Suprapubic skin (tissue), 4 donors: ENCODE data around the gene HIPK3. TPM values are rescaled to one million over a fixed set of nuclear protein-coding genes. Genes with fewer than 3 reads are reported as not detected.
A peak's percentile ranks its signal among the peaks of the same experiment; 100 is the strongest.

Experiments used
- DNase-seq, 2 donors: peaks; one replicate each; pipeline ENCODE4 v3.0.0-alpha.2; 2019; ENCODE audit warnings: low spot score in 2 of 2
- H3K27ac ChIP-seq: fragments of 200-600 bp; sonication (generic); one replicate; pipeline ENCODE4 v1.5.1; 2019
- H3K27me3 ChIP-seq: fragments of 200-600 bp; sonication (generic); one replicate; pipeline ENCODE4 v1.5.1; 2019
- H3K36me3 ChIP-seq: fragments of 200-600 bp; sonication (generic); one replicate; pipeline ENCODE4 v1.5.1; 2019
- H3K4me1 ChIP-seq: fragments of 200-600 bp; sonication (generic); one replicate; pipeline ENCODE4 v1.5.1; 2019
- H3K4me3 ChIP-seq: fragments of 200-600 bp; sonication (generic); one replicate; pipeline ENCODE4 v1.5.1; 2019; ENCODE audit warnings: mild to moderate bottlenecking
- H3K9me3 ChIP-seq: fragments of 200-600 bp; sonication (generic); one replicate; pipeline ENCODE4 v1.5.1; 2019
- EP300 ChIP-seq: sonication (generic); formaldehyde crosslinking; IDR thresholded peaks from one replicate; pipeline ENCODE4 v1.6.1; 2017; ENCODE audit warnings: antibody characterized with exemption
- POLR2A ChIP-seq, 2 donors: fragments of 450-650 bp; IDR thresholded peaks; one replicate each; pipeline ENCODE4 v1.6.1; 2017; ENCODE audit warnings: antibody characterized with exemption in 2 of 2, mild to moderate bottlenecking in 2 of 2, moderate library complexity in 2 of 2
- POLR2AphosphoS5 ChIP-seq, 3 donors: sonication (generic); formaldehyde crosslinking; IDR thresholded peaks; one replicate each; pipeline ENCODE4 v1.6.1; 2017; ENCODE audit warnings: antibody characterized with exemption in 3 of 3
- WGBS: methylation state at CpG from one replicate; pipeline ENCODE4 v1.1.5; 2018; 5-methylcytosine and 5-hydroxymethylcytosine counted together
- total RNA-seq, 4 donors: library from RNA; depleted of rRNA; stranded (reverse); fragments of >200 nt; gene quantifications; one replicate each; pipeline ENCODE4 v1.1.0, GENCODE V29; 2016
- TF ChIP-seq, protein P1 (sequence below), 2 donors: fragments of 200-600 bp in 1 of 2; fragments of 450-650 bp in 1 of 2; sonication (generic) in 1 of 2; IDR thresholded peaks; one replicate each; pipeline ENCODE4 v1.5.1; 2016 to 2019; ENCODE audit warnings: antibody characterized with exemption in 2 of 2, mild to moderate bottlenecking in 1 of 2, moderate library complexity in 1 of 2

Gene HIPK3
- total RNA-seq, 4 donors from 2014 or later: 76.4 to 110 (median 90.6) TPM

DNA sequence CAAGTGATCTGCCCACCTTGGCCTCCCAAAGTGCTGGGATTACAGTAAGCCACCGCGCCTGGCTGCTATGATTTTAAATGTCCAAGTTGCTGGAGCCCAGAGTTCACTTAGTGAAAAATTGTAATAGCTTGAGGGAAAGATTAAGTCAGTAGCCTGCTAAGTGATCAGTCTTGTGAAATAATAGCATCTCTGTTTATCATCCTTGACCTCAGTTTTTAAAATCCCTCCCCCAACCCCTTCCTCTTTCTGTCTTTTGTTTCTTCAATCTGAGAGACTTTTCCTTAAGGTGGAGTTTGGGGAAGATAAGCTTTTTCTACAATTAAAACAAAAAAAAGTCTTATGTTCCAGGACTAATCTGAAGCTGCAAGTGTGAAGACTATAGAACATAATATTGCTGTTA lies 6.4 kb downstream of the HIPK3 start:
- no peak for TF ChIP-seq POLR2A (IDR thresholded peaks at IDR 0.05)
- TF ChIP-seq EP300: no peak
- TF ChIP-seq POLR2AphosphoS5 (IDR thresholded peaks at IDR 0.05): no peak
- TF ChIP-seq, protein P1, sequence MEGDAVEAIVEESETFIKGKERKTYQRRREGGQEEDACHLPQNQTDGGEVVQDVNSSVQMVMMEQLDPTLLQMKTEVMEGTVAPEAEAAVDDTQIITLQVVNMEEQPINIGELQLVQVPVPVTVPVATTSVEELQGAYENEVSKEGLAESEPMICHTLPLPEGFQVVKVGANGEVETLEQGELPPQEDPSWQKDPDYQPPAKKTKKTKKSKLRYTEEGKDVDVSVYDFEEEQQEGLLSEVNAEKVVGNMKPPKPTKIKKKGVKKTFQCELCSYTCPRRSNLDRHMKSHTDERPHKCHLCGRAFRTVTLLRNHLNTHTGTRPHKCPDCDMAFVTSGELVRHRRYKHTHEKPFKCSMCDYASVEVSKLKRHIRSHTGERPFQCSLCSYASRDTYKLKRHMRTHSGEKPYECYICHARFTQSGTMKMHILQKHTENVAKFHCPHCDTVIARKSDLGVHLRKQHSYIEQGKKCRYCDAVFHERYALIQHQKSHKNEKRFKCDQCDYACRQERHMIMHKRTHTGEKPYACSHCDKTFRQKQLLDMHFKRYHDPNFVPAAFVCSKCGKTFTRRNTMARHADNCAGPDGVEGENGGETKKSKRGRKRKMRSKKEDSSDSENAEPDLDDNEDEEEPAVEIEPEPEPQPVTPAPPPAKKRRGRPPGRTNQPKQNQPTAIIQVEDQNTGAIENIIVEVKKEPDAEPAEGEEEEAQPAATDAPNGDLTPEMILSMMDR (IDR thresholded peaks at IDR 0.05): no peak
- Histone ChIP-seq H3K4me3 (peak overlapping the region; percentile 12), H3K36me3 (no peaks in the 10 kb centered on the region), H3K4me1 (peaks cover 68% of the 10 kb centered on the region), H3K27ac (peak overlapping the region; percentile 54), H3K27me3 (no peaks in the 10 kb centered on the region), H3K9me3 (no peaks in the 10 kb centered on the region)
- no peak for DNase-seq
- WGBS: 87% methylated on average over 2 of the region's 2 CpGs

DNA sequence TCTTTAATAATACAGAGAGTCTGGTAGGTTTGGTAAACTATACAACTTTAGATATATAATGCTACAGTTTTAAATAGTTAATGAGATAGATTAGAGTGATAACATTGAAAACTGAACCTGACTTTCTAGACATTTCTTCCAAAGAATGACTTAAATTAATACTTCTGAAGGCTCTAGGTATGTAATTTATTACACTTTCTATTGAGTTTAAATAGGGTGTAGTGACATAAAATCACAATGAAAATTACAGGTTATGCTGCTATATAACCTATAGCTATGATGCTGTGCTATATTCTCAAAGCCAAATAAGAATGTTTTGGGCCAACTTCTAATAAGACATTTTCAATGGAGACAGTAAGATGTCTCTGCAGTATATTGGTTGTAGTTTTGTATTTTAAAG lies 7.7 kb downstream of the HIPK3 start:
- Histone ChIP-seq H3K27me3 (no peaks in the 10 kb centered on the region), H3K36me3 (no peaks in the 10 kb centered on the region), H3K9me3 (no peaks in the 10 kb centered on the region), H3K4me3 (no peak overlapping the region), H3K27ac (no peak overlapping the region), H3K4me1 (peaks cover 77% of the 10 kb centered on the region)
- no peak for DNase-seq
- TF ChIP-seq POLR2AphosphoS5 (IDR thresholded peaks at IDR 0.05) (no peak), POLR2A (IDR thresholded peaks at IDR 0.05) (no peak), EP300 (no peak)
- TF ChIP-seq, protein P1 (IDR thresholded peaks at IDR 0.05): no peak

DNA sequence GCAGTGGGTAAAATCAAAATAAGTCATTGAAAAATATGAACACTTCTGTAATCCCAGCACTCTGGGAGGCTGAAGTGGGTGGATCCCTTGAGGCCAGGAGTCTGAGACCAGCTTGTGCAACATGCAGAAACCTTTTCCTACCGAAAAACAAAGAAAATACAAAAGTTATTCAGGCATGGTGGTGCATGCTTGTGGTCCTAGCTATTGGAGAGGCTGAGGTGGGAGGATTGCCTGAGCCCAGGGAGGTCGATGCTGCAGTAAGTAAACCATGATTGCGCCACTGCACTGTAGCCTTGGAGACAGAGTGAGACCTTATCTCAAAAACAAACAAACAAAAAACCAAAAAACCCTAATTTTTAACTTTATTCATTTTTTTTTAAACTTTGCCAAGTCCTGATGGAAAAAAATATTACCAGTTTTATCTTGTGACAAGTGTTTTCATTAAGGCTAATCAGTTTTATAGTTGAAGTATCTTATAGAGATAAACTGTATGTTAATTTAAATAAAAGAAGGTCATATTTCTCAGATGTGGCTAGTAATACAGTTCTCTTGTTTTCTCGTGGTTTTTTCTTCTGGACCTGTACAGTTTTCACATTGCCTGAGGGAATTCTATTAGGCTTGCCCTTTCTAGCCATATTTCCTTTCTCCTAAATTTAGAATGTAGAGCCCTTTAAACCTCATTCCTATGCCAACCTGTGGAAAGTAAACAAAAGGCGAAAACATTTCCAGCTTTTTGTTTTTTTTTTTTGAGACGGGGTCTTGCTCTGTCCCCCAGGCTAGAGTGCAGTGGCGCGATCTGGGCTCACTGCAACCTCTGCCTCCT lies 9.4 kb downstream of the HIPK3 start:
- WGBS: 55% methylated on average over 8 of the region's 8 CpGs
- Histone ChIP-seq H3K27me3 (no peaks in the 10 kb centered on the region), H3K4me1 (peaks cover 71% of the 10 kb centered on the region), H3K9me3 (no peaks in the 10 kb centered on the region), H3K36me3 (no peaks in the 10 kb centered on the region), H3K4me3 (no peak overlapping the region), H3K27ac (peak overlapping the region; percentile 44)
- DNase-seq: no peak
- TF ChIP-seq, protein P1 (IDR thresholded peaks at IDR 0.05): no peak
- TF ChIP-seq POLR2A (IDR thresholded peaks at IDR 0.05) (no peak), POLR2AphosphoS5 (IDR thresholded peaks at IDR 0.05) (no peak), EP300 (no peak)

DNA sequence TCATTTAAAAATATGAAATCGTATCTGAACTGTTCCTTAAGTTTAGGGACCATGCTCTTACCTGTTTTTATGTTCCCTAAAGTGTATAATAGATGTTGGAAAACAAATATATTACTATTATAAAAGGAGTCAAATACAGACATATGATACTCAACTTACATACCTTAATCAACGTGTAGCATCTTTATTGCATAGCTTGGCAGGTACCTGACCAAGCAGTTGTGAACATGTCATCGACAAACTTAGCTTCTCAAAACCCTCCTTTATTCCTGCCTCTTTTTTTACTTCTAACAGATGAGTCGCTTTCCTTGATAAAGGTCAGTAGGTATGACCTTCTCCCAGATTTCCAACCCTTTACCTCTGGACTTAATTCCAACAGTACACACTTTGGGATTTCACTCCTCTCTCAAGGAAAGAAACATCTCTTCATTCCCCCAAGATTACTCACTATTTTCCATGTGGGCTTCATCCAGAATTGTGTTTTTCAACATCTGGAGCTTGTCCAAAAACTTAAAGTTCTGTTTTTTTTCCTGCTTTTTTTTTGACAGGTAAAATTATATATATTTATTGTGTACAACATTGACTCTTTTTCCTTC lies 11.9 kb downstream of the HIPK3 start:
- DNase-seq: no peak
- Histone ChIP-seq H3K36me3 (no peaks in the 10 kb centered on the region), H3K4me1 (peaks cover 53% of the 10 kb centered on the region), H3K27ac (no peak overlapping the region), H3K9me3 (no peaks in the 10 kb centered on the region), H3K27me3 (no peaks in the 10 kb centered on the region), H3K4me3 (no peak overlapping the region)
- TF ChIP-seq POLR2AphosphoS5 (IDR thresholded peaks at IDR 0.05): no peak
- TF ChIP-seq EP300: no peak
- TF ChIP-seq, protein P1 (IDR thresholded peaks at IDR 0.05): no peak
- no peak for TF ChIP-seq POLR2A (IDR thresholded peaks at IDR 0.05)
- 53% methylated on average over 4 of the region's 4 CpGs for WGBS

DNA sequence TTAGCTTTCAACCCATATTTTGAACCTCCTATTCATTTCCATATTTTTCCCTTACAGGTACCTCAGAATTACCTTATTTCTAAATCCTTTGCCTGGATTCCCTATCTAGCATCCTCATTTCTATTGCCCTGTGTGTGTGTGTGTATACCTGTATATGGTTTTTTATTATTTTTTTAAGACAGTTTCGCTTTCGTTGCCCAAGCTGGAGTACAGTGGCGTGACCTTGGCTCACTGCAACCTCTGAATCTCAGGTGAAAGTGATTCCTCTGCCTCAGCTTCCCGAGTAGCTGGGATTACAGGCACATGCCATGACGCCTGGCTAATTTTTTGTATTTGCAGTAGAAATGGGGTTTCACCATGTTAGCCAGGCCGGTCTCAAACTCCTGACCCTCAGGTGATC lies 12.6 kb downstream of the HIPK3 start:
- peaks cover 54% of the 10 kb centered on the region for H3K4me1 ChIP-seq

More for the DNA sequence above, 12.6 kb downstream of the HIPK3 start:
- Histone ChIP-seq H3K9me3 (no peaks in the 10 kb centered on the region), H3K27ac (no peak overlapping the region), H3K4me3 (no peak overlapping the region), H3K27me3 (no peaks in the 10 kb centered on the region), H3K36me3 (no peaks in the 10 kb centered on the region)
- TF ChIP-seq POLR2A (IDR thresholded peaks at IDR 0.05) (no peak), POLR2AphosphoS5 (IDR thresholded peaks at IDR 0.05) (no peak), EP300 (no peak)
- TF ChIP-seq, protein P1 (IDR thresholded peaks at IDR 0.05): no peak
- no peak for DNase-seq
- 94% methylated on average over 6 of the region's 6 CpGs for WGBS
